Astrocyte (in vitro differentiated cells and primary cell): Measurements from ENCODE around the gene ALG14.

ENCODE experiments used
- EZH2 ChIP-seq: IDR thresholded peaks from 2 replicates; pipeline ENCODE4 v1.6.1; 2012; ENCODE audit warnings: mild to moderate bottlenecking, low read length, inconsistent platforms; ENCODE audit not compliant: insufficient read depth
- TF ChIP-seq, protein P1 (sequence below): IDR thresholded peaks from 2 replicates; pipeline ENCODE4 v1.5.1; 2011; ENCODE audit warnings: low read depth, mild to moderate bottlenecking, inconsistent platforms, low read length, moderate library complexity; ENCODE audit not compliant: insufficient read depth

DNA sequence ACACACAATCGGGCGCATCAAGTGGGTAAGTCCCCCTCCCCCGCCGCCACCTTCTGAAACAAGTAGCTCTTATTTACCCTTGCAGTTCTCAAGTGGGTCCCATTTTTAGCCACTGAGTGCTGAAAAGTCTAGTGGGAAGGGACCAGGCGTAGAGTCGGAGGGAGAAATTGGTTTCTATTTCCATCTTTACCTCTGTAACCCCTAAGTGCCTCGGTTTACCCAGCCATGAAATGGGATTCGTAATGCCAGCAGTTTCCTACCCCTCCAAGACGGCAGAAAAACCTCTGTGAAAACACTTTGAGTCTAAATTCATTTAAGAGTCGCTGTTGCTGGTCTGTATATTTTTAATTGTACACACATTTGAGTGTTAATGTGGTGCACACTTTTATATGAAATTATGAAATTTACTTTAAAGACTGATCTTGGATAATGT lies 45.3 kb upstream of the ALG14 start:
- TF ChIP-seq, protein P1, sequence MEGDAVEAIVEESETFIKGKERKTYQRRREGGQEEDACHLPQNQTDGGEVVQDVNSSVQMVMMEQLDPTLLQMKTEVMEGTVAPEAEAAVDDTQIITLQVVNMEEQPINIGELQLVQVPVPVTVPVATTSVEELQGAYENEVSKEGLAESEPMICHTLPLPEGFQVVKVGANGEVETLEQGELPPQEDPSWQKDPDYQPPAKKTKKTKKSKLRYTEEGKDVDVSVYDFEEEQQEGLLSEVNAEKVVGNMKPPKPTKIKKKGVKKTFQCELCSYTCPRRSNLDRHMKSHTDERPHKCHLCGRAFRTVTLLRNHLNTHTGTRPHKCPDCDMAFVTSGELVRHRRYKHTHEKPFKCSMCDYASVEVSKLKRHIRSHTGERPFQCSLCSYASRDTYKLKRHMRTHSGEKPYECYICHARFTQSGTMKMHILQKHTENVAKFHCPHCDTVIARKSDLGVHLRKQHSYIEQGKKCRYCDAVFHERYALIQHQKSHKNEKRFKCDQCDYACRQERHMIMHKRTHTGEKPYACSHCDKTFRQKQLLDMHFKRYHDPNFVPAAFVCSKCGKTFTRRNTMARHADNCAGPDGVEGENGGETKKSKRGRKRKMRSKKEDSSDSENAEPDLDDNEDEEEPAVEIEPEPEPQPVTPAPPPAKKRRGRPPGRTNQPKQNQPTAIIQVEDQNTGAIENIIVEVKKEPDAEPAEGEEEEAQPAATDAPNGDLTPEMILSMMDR, result no peak
- peak; percentile 45 for TF ChIP-seq EZH2
